Keratinocyte (primary cell): Measurements from ENCODE around the gene CD28. TPM values are rescaled to one million over a fixed set of nuclear protein-coding genes. Genes with fewer than 3 reads are reported as not detected.

Experiments used
- DNase-seq: peaks from one replicate; pipeline ENCODE4 v3.0.0-alpha.2; 2011; ENCODE audit warnings: low read depth, missing footprints, low spot score
- FAIRE-seq: peaks from 2 replicates; lab custom pipeline; 2011; peaks lifted over from hg19 to GRCh38; lab: Jason Lieb, UNC
- H2AFZ ChIP-seq: 2 replicates; pipeline ENCODE4 v1.6.0; 2012; ENCODE audit warnings: low read length, control low read depth, inconsistent platforms; ENCODE audit not compliant: control insufficient read depth
- H3K27ac ChIP-seq: 2 replicates; pipeline ENCODE4 v1.5.1; 2011; ENCODE audit warnings: low read length; ENCODE audit not compliant: control insufficient read depth, insufficient read depth
- H3K27me3 ChIP-seq: 3 replicates; pipeline ENCODE4 v1.6.0; 2011; ENCODE audit warnings: low read length; ENCODE audit not compliant: control insufficient read depth, insufficient read depth; ENCODE audit errors: extremely low read depth
- H3K36me3 ChIP-seq, 2 experiments: 2 replicates in 1 of 2; 3 replicates in 1 of 2; pipeline ENCODE4 v1.5.1; 2011; ENCODE audit warnings: low read length in 2 of 2, mild to moderate bottlenecking in 1 of 2; ENCODE audit not compliant: control insufficient read depth in 2 of 2, insufficient read depth in 2 of 2; ENCODE audit errors: extremely low read depth in 1 of 2
- H3K4me1 ChIP-seq: 3 replicates; pipeline ENCODE4 v1.5.1; 2011; ENCODE audit warnings: low read length; ENCODE audit not compliant: control insufficient read depth, insufficient read depth; ENCODE audit errors: extremely low read depth
- H3K4me2 ChIP-seq: 3 replicates; pipeline ENCODE4 v1.6.0; 2011; ENCODE audit warnings: low read depth, low read length; ENCODE audit not compliant: control insufficient read depth, insufficient read depth; ENCODE audit errors: extremely low read depth
- H3K4me3 ChIP-seq, 3 experiments: fragments of 200-600 bp in 1 of 3; sonication (generic) in 1 of 3; 2 replicates in 2 of 3; 3 replicates in 1 of 3; pipeline ENCODE4 v1.5.1; 2011 to 2016; ENCODE audit warnings: low read length in 3 of 3, mild to moderate bottlenecking in 3 of 3, control low read depth in 2 of 3, inconsistent platforms in 1 of 3, low read depth in 1 of 3, mixed read lengths in 1 of 3, mixed run types in 1 of 3, moderate library complexity in 1 of 3; ENCODE audit not compliant: control insufficient read depth in 2 of 3, insufficient read depth in 2 of 3; ENCODE audit errors: extremely low read depth in 1 of 3
- H3K79me2 ChIP-seq: 2 replicates; pipeline ENCODE4 v1.6.0; 2012; ENCODE audit warnings: low read length; ENCODE audit not compliant: control insufficient read depth, insufficient read depth
- H3K9ac ChIP-seq: 3 replicates; pipeline ENCODE4 v1.6.0; 2011; ENCODE audit warnings: low read length; ENCODE audit not compliant: control insufficient read depth, insufficient read depth; ENCODE audit errors: extremely low read depth
- H3K9me1 ChIP-seq: 3 replicates; pipeline ENCODE4 v1.6.0; 2011; ENCODE audit warnings: low read length; ENCODE audit not compliant: control insufficient read depth, insufficient read depth; ENCODE audit errors: extremely low read depth
- H3K9me3 ChIP-seq: 2 replicates; pipeline ENCODE4 v1.5.1; 2012; ENCODE audit warnings: low read depth, low read length; ENCODE audit not compliant: control insufficient read depth
- H4K20me1 ChIP-seq: 3 replicates; pipeline ENCODE4 v1.6.0; 2011; ENCODE audit warnings: low read length; ENCODE audit not compliant: control insufficient read depth, insufficient read depth; ENCODE audit errors: extremely low read depth
- EZH2 ChIP-seq: IDR thresholded peaks from one replicate; pipeline ENCODE4 v1.6.1; 2012; ENCODE audit warnings: inconsistent platforms, mild to moderate bottlenecking, low read length, moderate library complexity
- dilution Hi-C: fragments of 300-500 bp; cut with MboI; formaldehyde crosslinking; loops from one replicate; pipeline ENCODE4 v1.7.0; 2020; ENCODE audit warnings: low sequenced_read_pairs; ENCODE audit not compliant: extremely low pct_ligation_motif_present
- polyA plus RNA-seq, 5 experiments: library from polyadenylated mRNA; depleted of rRNA in 3 of 5; stranded (reverse) in 3 of 5; stranded (forward) in 1 of 5; unstranded in 1 of 5; fragments of >200 nt; gene quantifications; 1 replicate in 1 of 5; 2 replicates in 3 of 5; 3 replicates in 1 of 5; pipeline versions ENCODE4 v1.2.1 to v1.2.3, GENCODE V29; 2011 to 2012; ENCODE audit warnings: missing spikeins in 2 of 5, low read depth in 1 of 5, low replicate concordance in 1 of 5
- TF ChIP-seq, protein P1 (sequence below), 3 experiments: IDR thresholded peaks in 1 of 3; conservative IDR thresholded peaks in 1 of 3; optimal IDR thresholded peaks in 1 of 3; 2 replicates in 2 of 3; 3 replicates in 1 of 3; pipeline versions ENCODE3 to v1.5.1; 2011; ENCODE audit warnings: low read length in 3 of 3, mild to moderate bottlenecking in 3 of 3, moderate library complexity in 2 of 3, control low read depth in 1 of 3, inconsistent platforms in 1 of 3; ENCODE audit not compliant: insufficient read depth in 2 of 3; ENCODE audit errors: extremely low read depth in 1 of 3

The CD28 gene
- polyA plus RNA-seq, 1 donor (not counting 4 experiments of a cell fraction or from before 2014, with no cell fraction given): 0.01 TPM

DNA sequence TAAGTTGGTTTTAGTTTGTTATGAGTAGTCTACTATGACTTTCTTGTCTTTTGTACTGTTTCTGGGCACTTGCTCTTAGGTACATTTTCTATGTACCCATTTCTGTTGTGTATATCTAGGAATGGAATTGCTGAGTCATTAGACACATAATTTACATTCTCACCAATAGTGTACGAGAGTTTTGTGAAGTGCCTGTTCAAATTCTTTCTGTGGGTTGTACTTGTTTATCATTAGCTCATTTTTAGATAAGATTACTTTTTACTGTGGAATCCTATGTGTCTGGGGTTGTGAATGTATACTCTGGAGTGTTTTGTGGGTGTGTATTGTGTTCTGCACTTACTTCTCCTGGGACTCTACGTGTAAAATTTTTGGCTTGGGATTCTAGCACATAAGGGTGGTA, 36.6 kb upstream of the CD28 start:
- H3K79me2 ChIP-seq: no peaks in the 10 kb centered on the region
- H4K20me1 ChIP-seq: no peaks in the 10 kb centered on the region
- H3K4me2 ChIP-seq: no peak overlapping the region
- H3K9ac ChIP-seq: no peak overlapping the region
- H3K4me3 ChIP-seq: no peak overlapping the region
- FAIRE-seq (no peak), DNase-seq (no peak)
- H3K27ac ChIP-seq: no peak overlapping the region
- H2AFZ ChIP-seq: no peak overlapping the region
- dilution Hi-C loops: no loop called here
- no peaks in the 10 kb centered on the region for H3K27me3 ChIP-seq
- H3K4me1 ChIP-seq: no peaks in the 10 kb centered on the region
- H3K9me1 ChIP-seq: no peaks in the 10 kb centered on the region
- no peaks in the 10 kb centered on the region for H3K9me3 ChIP-seq
- H3K36me3 ChIP-seq: no peaks in the 10 kb centered on the region
- TF ChIP-seq EZH2: no peak
- TF ChIP-seq, protein P1, sequence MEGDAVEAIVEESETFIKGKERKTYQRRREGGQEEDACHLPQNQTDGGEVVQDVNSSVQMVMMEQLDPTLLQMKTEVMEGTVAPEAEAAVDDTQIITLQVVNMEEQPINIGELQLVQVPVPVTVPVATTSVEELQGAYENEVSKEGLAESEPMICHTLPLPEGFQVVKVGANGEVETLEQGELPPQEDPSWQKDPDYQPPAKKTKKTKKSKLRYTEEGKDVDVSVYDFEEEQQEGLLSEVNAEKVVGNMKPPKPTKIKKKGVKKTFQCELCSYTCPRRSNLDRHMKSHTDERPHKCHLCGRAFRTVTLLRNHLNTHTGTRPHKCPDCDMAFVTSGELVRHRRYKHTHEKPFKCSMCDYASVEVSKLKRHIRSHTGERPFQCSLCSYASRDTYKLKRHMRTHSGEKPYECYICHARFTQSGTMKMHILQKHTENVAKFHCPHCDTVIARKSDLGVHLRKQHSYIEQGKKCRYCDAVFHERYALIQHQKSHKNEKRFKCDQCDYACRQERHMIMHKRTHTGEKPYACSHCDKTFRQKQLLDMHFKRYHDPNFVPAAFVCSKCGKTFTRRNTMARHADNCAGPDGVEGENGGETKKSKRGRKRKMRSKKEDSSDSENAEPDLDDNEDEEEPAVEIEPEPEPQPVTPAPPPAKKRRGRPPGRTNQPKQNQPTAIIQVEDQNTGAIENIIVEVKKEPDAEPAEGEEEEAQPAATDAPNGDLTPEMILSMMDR (optimal IDR thresholded peaks at IDR 0.05 in 1 of 3, IDR thresholded peaks at IDR 0.05 in 1 of 3, conservative IDR thresholded peaks at IDR 0.05 in 1 of 3; ENCODE audit: extremely low read depth in 1 of 3, insufficient read depth in 2 of 3, low read length in 3 of 3): no peak

DNA sequence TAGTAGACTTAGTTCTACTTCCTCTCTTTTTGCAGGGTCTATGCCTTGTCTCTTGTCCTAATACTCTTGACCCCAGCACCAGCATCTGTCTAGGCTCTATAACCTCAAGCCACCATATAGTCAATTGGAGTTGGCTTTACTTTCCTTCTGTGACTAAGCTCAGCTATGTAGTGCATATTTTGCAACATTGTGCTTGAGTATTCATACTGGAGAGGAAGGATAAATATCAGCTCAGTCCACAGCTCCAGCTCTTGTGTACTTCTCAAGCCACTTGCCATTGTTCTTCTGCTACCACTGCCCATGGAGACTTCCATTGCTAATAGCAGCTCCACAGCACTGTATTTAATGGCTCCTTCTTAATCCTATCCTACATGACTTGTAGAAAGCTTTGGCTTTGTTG, 35.5 kb upstream of the CD28 start:
- dilution Hi-C loops: no loop called here
- Histone ChIP-seq H3K4me2 (no peak overlapping the region), H3K27me3 (no peaks in the 10 kb centered on the region), H3K9ac (no peak overlapping the region), H3K4me3 (no peak overlapping the region), H3K27ac (no peak overlapping the region), H3K9me3 (no peaks in the 10 kb centered on the region), H3K79me2 (no peaks in the 10 kb centered on the region), H2AFZ (no peak overlapping the region), H4K20me1 (no peaks in the 10 kb centered on the region), H3K9me1 (no peaks in the 10 kb centered on the region), H3K36me3 (no peaks in the 10 kb centered on the region), H3K4me1 (no peaks in the 10 kb centered on the region)
- TF ChIP-seq EZH2: no peak
- TF ChIP-seq, protein P1 (optimal IDR thresholded peaks at IDR 0.05 in 1 of 3, IDR thresholded peaks at IDR 0.05 in 1 of 3, conservative IDR thresholded peaks at IDR 0.05 in 1 of 3; ENCODE audit: extremely low read depth in 1 of 3, insufficient read depth in 2 of 3, low read length in 3 of 3): no peak
- FAIRE-seq (peak; percentile 20), DNase-seq (no peak)
